Measurements from ENCODE around the gene BHLHE23. TPM values are rescaled to one million over a fixed set of nuclear protein-coding genes. Genes with fewer than 3 reads are reported as not detected.

BHLHE23 gene
- polyA plus RNA-seq, 1 of the 3 experiments (the other 2 are of a cell fraction), result not detected

DNA sequence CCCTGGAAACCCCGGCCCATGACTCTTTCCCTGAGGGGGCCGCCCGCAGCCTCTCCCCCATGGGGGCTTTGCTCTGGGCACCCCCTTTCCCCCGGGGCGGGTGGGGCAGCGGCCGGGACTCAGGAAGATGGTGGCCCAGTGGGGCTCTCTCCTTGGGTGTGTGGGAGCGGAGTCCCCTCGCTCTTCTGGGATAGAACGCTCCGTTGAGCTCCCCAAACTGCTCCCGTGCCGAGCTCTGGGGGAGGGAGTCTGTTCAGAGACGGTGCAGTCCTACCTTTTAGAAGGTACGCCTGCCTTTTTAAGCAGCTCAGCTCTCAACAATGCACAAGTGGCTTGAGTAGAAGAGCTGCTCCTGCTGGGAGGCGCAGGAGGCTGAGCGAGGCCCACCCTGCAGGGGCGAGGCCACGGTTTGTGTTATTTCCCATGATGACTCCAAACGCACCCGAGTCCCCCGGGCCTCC is 21.7 kb upstream of the BHLHE23 start (continued):
- TF ChIP-seq SMC3 (IDR thresholded peaks at IDR 0.05; ENCODE audit: low read depth, low read length), result no peak
- no peak for TF ChIP-seq TAF1 (IDR thresholded peaks at IDR 0.05; ENCODE audit: borderline replicate concordance, low read depth, low read length)
- TF ChIP-seq FOSL2 (IDR thresholded peaks at IDR 0.05; ENCODE audit: borderline replicate concordance, low read depth), result no peak
- no peak for TF ChIP-seq ELF1 (IDR thresholded peaks at IDR 0.05)
- no peak for TF ChIP-seq GABPA (IDR thresholded peaks at IDR 0.05; ENCODE audit: low read depth)
- TF ChIP-seq NFIC (IDR thresholded peaks at IDR 0.05; ENCODE audit: borderline replicate concordance), result no peak

DNA sequence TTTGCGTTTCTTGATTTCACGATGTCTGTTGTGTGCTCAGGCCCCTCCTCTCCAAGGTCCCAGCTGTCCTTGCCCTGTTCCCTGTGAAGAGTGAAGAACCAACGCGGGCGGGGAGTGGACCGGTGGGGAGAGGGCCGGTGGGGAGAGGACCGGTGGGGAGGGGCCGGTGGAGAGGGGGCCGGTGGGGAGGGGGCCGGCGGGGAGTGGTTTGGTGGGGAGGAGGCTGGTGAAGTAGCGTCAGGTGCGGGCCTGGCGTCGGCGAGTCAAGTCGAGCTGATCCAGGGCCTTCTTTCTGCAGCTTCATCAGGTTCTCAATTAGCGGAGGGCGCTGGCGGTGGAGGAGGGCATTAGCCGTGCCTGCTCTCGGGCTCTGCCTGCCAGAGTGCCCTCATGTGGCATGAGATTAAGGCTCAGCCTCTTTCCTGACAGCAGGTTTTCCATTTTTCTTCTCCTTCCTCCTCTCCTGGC is 21.2 kb upstream of the BHLHE23 start:
- peaks cover 62% of the 10 kb centered on the region for H3K27me3 ChIP-seq (ENCODE audit: insufficient read depth)
- H3K36me3 ChIP-seq (replicated peaks in 1 of 2; ENCODE audit: control insufficient read depth in 1 of 2, insufficient read depth in 2 of 2, low read length in 1 of 2), result no peaks in the 10 kb centered on the region
- H3K27ac ChIP-seq (ENCODE audit: low read depth in 2 of 2, low read length in 1 of 2), result no peak overlapping the region
- no peaks in the 10 kb centered on the region for H4K20me1 ChIP-seq (ENCODE audit: insufficient read depth)
- ChIA-PET POLR2A (no interaction called here), CTCF (interaction anchor here (0.6 to 2.1 kb wide), 4 partner anchors 12 to 196 kb away, joined by 3 to 5 read pairs (median 3); no protein-coding TSS in a partner anchor)
- H2AFZ ChIP-seq (ENCODE audit: low read depth), result no peak overlapping the region
- H3K9me3 ChIP-seq, result no peaks in the 10 kb centered on the region
- TF ChIP-seq SMC3 (IDR thresholded peaks at IDR 0.05; ENCODE audit: low read depth, low read length) (no peak), RXRA (IDR thresholded peaks at IDR 0.05; ENCODE audit: borderline replicate concordance, low read depth) (no peak), TAF1 (IDR thresholded peaks at IDR 0.05; ENCODE audit: borderline replicate concordance, low read depth, low read length) (no peak), TCF12 (IDR thresholded peaks at IDR 0.05) (no peak), TEAD4 (IDR thresholded peaks at IDR 0.05; ENCODE audit: borderline replicate concordance, insufficient read depth) (no peak), YY1 (IDR thresholded peaks at IDR 0.05; ENCODE audit: low read depth) (no peak), POLR2AphosphoS5 (IDR thresholded peaks at IDR 0.05; ENCODE audit: low read depth, low read length) (no peak), GATA2 (CRISPR knock-in tag; IDR thresholded peaks at IDR 0.05) (no peak), SIN3A (IDR thresholded peaks at IDR 0.05; ENCODE audit: borderline replicate concordance, low read depth, low read length) (no peak), NFIC (IDR thresholded peaks at IDR 0.05; ENCODE audit: borderline replicate concordance) (no peak), MXI1 (IDR thresholded peaks at IDR 0.05; ENCODE audit: low read depth, low read length) (no peak), CHD2 (IDR thresholded peaks at IDR 0.05; ENCODE audit: low read length, partially characterized antibody) (no peak), RCOR1 (IDR thresholded peaks at IDR 0.05; ENCODE audit: low read length) (no peak), RFX5 (IDR thresholded peaks at IDR 0.05; ENCODE audit: low read length) (no peak), EP300 (IDR thresholded peaks at IDR 0.05; ENCODE audit: borderline replicate concordance in 1 of 2, low read depth in 1 of 2, low read length in 1 of 2) (no peak), FOSL2 (IDR thresholded peaks at IDR 0.05; ENCODE audit: borderline replicate concordance, low read depth) (no peak)
- TF ChIP-seq, protein P1, sequence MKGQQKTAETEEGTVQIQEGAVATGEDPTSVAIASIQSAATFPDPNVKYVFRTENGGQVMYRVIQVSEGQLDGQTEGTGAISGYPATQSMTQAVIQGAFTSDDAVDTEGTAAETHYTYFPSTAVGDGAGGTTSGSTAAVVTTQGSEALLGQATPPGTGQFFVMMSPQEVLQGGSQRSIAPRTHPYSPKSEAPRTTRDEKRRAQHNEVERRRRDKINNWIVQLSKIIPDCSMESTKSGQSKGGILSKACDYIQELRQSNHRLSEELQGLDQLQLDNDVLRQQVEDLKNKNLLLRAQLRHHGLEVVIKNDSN (IDR thresholded peaks at IDR 0.05; ENCODE audit: borderline replicate concordance, low read depth), result no peak
- TF ChIP-seq, protein P2, sequence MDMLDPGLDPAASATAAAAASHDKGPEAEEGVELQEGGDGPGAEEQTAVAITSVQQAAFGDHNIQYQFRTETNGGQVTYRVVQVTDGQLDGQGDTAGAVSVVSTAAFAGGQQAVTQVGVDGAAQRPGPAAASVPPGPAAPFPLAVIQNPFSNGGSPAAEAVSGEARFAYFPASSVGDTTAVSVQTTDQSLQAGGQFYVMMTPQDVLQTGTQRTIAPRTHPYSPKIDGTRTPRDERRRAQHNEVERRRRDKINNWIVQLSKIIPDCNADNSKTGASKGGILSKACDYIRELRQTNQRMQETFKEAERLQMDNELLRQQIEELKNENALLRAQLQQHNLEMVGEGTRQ (IDR thresholded peaks at IDR 0.05; ENCODE audit: borderline replicate concordance, low read depth, low read length), result no peak
- DNase-seq, result peak; percentile 76
- H3K9me2 ChIP-seq, result no peaks in the 10 kb centered on the region
- no peaks in the 10 kb centered on the region for H3K79me2 ChIP-seq (ENCODE audit: insufficient read depth)
- H3K4me3 ChIP-seq (ENCODE audit: low read depth in 2 of 2, low read length in 1 of 2), result no peak overlapping the region
- WGBS (ENCODE audit: low lambda C conversion rate), result 22% methylated on average over 18 of the region's 23 CpGs
- H3K4me2 ChIP-seq, result no peak overlapping the region
- H3K9ac ChIP-seq, result no peak overlapping the region
- H3F3A ChIP-seq (replicated peaks; ENCODE audit: insufficient read depth), result no peaks in the 10 kb centered on the region
- H3K4me1 ChIP-seq (ENCODE audit: control insufficient read depth in 1 of 2, insufficient read depth in 2 of 2, low read depth in 1 of 2, low read length in 1 of 2), result no peaks in the 10 kb centered on the region; a peak in 1 of 4 replicates

Data from SK-N-SH (cell line).